A549 (cell line): ENCODE results near the gene GGT5. TPM values are rescaled to one million over a fixed set of nuclear protein-coding genes. Genes with fewer than 3 reads are reported as not detected.
"Not testable (repeated sequence)": the region's sequence is repeated elsewhere in the genome, so short reads cannot be mapped to it uniquely, and the experiment has no call there.

Source experiments
- ATAC-seq, 2 experiments: fragments of 200-7000 bp in 1 of 2; fragments of >200 bp in 1 of 2; cut with Nextera tagmentation in 1 of 2; cut with Tn5 transposase in 1 of 2; 3 replicates each; pipeline versions ENCODE4 v1.8.0 to v1.9.1; 2018 to 2020; ENCODE audit warnings: mild to moderate bottlenecking in 1 of 2, moderate library complexity in 1 of 2
- CTCF ChIA-PET: fragments of 300-600 bp; sonication (Branson Sonifier 250); formaldehyde crosslinking; extraction: SDS; loops from one replicate; lab custom pipeline; 2021; ENCODE audit warnings: antibody characterized with exemption, inconsistent platforms; lab: Yijun Ruan, JAX
- POLR2A ChIA-PET: fragments of 350-600 bp; formaldehyde crosslinking; extraction: SDS; loops from one replicate; lab custom pipeline; 2021; ENCODE audit warnings: antibody characterized with exemption, inconsistent platforms; lab: Yijun Ruan, JAX
- DNase-seq, 2 experiments: peaks; one replicate each; pipeline versions ENCODE4 v3.0.0 to v3.0.0-alpha.2; 2011 to 2016; ENCODE audit warnings: low read depth in 1 of 2, low spot score in 1 of 2
- FAIRE-seq: peaks from 2 replicates; lab custom pipeline; 2011; peaks lifted over from hg19 to GRCh38; lab: Jason Lieb, UNC
- H3K27ac ChIP-seq, 2 experiments: fragments of >200 bp; sonication (Bioruptor Twin); formaldehyde crosslinking; 3 replicates each; pipeline ENCODE4 v1.5.1; 2016 to 2017
- H3K4me1 ChIP-seq: fragments of >200 bp; sonication (Bioruptor Twin); formaldehyde crosslinking; 3 replicates; pipeline ENCODE4 v1.6.1; 2016
- H3K4me2 ChIP-seq: fragments of >200 bp; sonication (Bioruptor Twin); formaldehyde crosslinking; 3 replicates; pipeline ENCODE4 v1.6.1; 2016
- H3K4me3 ChIP-seq: fragments of >200 bp; sonication (Bioruptor Twin); formaldehyde crosslinking; 3 replicates; pipeline ENCODE4 v1.5.1; 2016
- H3K9me3 ChIP-seq: fragments of >200 bp; sonication (Bioruptor Twin); formaldehyde crosslinking; 3 replicates; pipeline ENCODE4 v1.6.1; 2016
- ATOH8 ChIP-seq: fragments of 250-450 bp; sonication (Bioruptor Pico); IDR thresholded peaks from 2 replicates; pipeline ENCODE4 v1.5.0; 2020; ENCODE audit warnings: low read depth, mild to moderate bottlenecking, moderate library complexity
- CEBPB ChIP-seq, 2 experiments: fragments of >200 bp in 1 of 2; sonication (Bioruptor Twin) in 1 of 2; formaldehyde crosslinking in 1 of 2; IDR thresholded peaks; 2 replicates each; pipeline ENCODE4 v1.6.1; 2012 to 2016
- EHF ChIP-seq: fragments of 250-450 bp; sonication (Bioruptor Pico); IDR thresholded peaks from 2 replicates; pipeline ENCODE4 v1.5.0; 2020; ENCODE audit warnings: mild to moderate bottlenecking
- EP300 ChIP-seq, 2 experiments: fragments of >200 bp; sonication (Bioruptor Twin); formaldehyde crosslinking; IDR thresholded peaks; 2 replicates in 1 of 2; 3 replicates in 1 of 2; pipeline ENCODE4 v1.6.1; 2016 to 2017
- FOSB ChIP-seq: fragments of 250-450 bp; sonication (Bioruptor Pico); IDR thresholded peaks from 2 replicates; pipeline ENCODE4 v1.5.0; 2020; ENCODE audit warnings: mild to moderate bottlenecking, moderate library complexity
- FOSL2 ChIP-seq, 2 experiments: fragments of 450-650 bp in 1 of 2; fragments of >200 bp in 1 of 2; sonication (Bioruptor Twin) in 1 of 2; formaldehyde crosslinking; IDR thresholded peaks; 2 replicates each; pipeline versions ENCODE4 v1.5.0 to v1.6.1; 2016 to 2020; ENCODE audit warnings: mild to moderate bottlenecking in 1 of 2, moderate library complexity in 1 of 2
- FOXS1 ChIP-seq: fragments of 250-450 bp; sonication (Bioruptor Pico); IDR thresholded peaks from 2 replicates; pipeline ENCODE4 v1.5.0; 2020; ENCODE audit warnings: mild to moderate bottlenecking, moderate library complexity
- GATA3 ChIP-seq: IDR thresholded peaks from 2 replicates; pipeline ENCODE4 v1.6.1; 2012; ENCODE audit warnings: borderline replicate concordance
- HEYL ChIP-seq: fragments of 250-450 bp; sonication (Bioruptor Pico); IDR thresholded peaks from 2 replicates; pipeline ENCODE4 v1.8.0; 2021; ENCODE audit warnings: mild to moderate bottlenecking, moderate library complexity
- HOXA7 ChIP-seq: fragments of 250-450 bp; sonication (Bioruptor Pico); IDR thresholded peaks from 2 replicates; pipeline ENCODE4 v1.5.0; 2020; ENCODE audit warnings: mild to moderate bottlenecking, moderate library complexity
- HOXB13 ChIP-seq: fragments of 250-450 bp; sonication (Bioruptor Pico); IDR thresholded peaks from 2 replicates; pipeline ENCODE4 v1.5.0; 2020; ENCODE audit warnings: low read depth, mild to moderate bottlenecking, moderate library complexity
- HOXB5 ChIP-seq: fragments of 250-450 bp; sonication (Bioruptor Pico); IDR thresholded peaks from 2 replicates; pipeline ENCODE4 v1.5.0; 2020; ENCODE audit warnings: mild to moderate bottlenecking, moderate library complexity
- JUN ChIP-seq, 2 experiments: fragments of >200 bp; sonication (Bioruptor Twin); formaldehyde crosslinking; IDR thresholded peaks; 2 replicates in 1 of 2; 3 replicates in 1 of 2; pipeline ENCODE4 v1.6.1; 2016 to 2017
- JUNB ChIP-seq: fragments of >200 bp; sonication (Bioruptor Twin); formaldehyde crosslinking; IDR thresholded peaks from 2 replicates; pipeline ENCODE4 v1.6.1; 2016
- MAFK ChIP-seq: fragments of 450-650 bp; IDR thresholded peaks from 2 replicates; pipeline ENCODE4 v1.6.1; 2014; ENCODE audit not compliant: partially characterized antibody
- MYC ChIP-seq: IDR thresholded peaks from 2 replicates; pipeline ENCODE4 v1.6.1; 2012; ENCODE audit warnings: mild to moderate bottlenecking, inconsistent platforms, low read length, improper control_type of control experiment, borderline replicate concordance
- NPAS2 ChIP-seq: fragments of 250-450 bp; sonication (Bioruptor Pico); IDR thresholded peaks from 2 replicates; pipeline ENCODE4 v1.8.0; 2022; ENCODE audit warnings: mild to moderate bottlenecking, moderate library complexity, borderline replicate concordance
- RAD21 ChIP-seq, 2 experiments: fragments of >200 bp in 1 of 2; sonication (Bioruptor Twin) in 1 of 2; formaldehyde crosslinking in 1 of 2; IDR thresholded peaks in 1 of 2; conservative IDR thresholded peaks in 1 of 2; 2 replicates in 1 of 2; 3 replicates in 1 of 2; pipeline ENCODE4 v1.6.1; 2012 to 2018; ENCODE audit warnings: inconsistent platforms in 1 of 2
- RARB ChIP-seq: fragments of 250-450 bp; sonication (Bioruptor Pico); IDR thresholded peaks from 2 replicates; pipeline ENCODE4 v1.8.0; 2021; ENCODE audit warnings: mild to moderate bottlenecking, moderate library complexity
- SMC3 ChIP-seq: fragments of >200 bp; sonication (Bioruptor Twin); formaldehyde crosslinking; IDR thresholded peaks from 3 replicates; pipeline ENCODE4 v1.6.1; 2018; ENCODE audit warnings: inconsistent platforms
- TFCP2L1 ChIP-seq: fragments of 250-450 bp; sonication (Bioruptor Pico); IDR thresholded peaks from 2 replicates; pipeline ENCODE4 v1.5.0; 2021; ENCODE audit warnings: mild to moderate bottlenecking
- TP53 ChIP-seq: fragments of 250-450 bp; sonication (Bioruptor Pico); IDR thresholded peaks from 2 replicates; pipeline ENCODE4 v1.5.0; 2021; ENCODE audit warnings: mild to moderate bottlenecking, moderate library complexity
- ZNF302 ChIP-seq: fragments of 250-450 bp; sonication (Bioruptor Pico); IDR thresholded peaks from 2 replicates; pipeline ENCODE4 v1.9.0; 2021; ENCODE audit warnings: inconsistent platforms, mild to moderate bottlenecking, moderate library complexity
- ZSCAN20 ChIP-seq: fragments of 250-450 bp; sonication (Bioruptor Pico); IDR thresholded peaks from 2 replicates; pipeline ENCODE4 v1.8.0; 2022; ENCODE audit warnings: mild to moderate bottlenecking, moderate library complexity
- WGBS: methylation state at CpG from one replicate; pipeline ENCODE4 v1.1.6; 2017; ENCODE audit errors: missing lambda C conversion rate; 5-methylcytosine and 5-hydroxymethylcytosine counted together
- polyA plus RNA-seq, 4 experiments: library from polyadenylated mRNA; depleted of rRNA in 3 of 4; stranded (reverse); fragments of >200 nt; fragmentation: RNase III in 1 of 4; extraction: RNeasy Plus Mini Kit Qiagen cat#74134 plus additional on column Dnase treatment in 1 of 4; gene quantifications; 2 replicates in 3 of 4; 3 replicates in 1 of 4; pipeline ENCODE4 v1.2.3, GENCODE V29; 2011 to 2017
- TF ChIP-seq, protein P1 (sequence below): IDR thresholded peaks from 2 replicates; pipeline ENCODE4 v1.6.1; 2012
- TF ChIP-seq, protein P2 (sequence below): fragments of 250-450 bp; sonication (Bioruptor Pico); IDR thresholded peaks from 2 replicates; pipeline ENCODE4 v1.5.0; 2021; ENCODE audit warnings: mild to moderate bottlenecking, moderate library complexity, borderline replicate concordance

Gene GGT5
- polyA plus RNA-seq, 2 of the 4 experiments (the other 2 are of a cell fraction) = 2.5 to 3.1 TPM

DNA sequence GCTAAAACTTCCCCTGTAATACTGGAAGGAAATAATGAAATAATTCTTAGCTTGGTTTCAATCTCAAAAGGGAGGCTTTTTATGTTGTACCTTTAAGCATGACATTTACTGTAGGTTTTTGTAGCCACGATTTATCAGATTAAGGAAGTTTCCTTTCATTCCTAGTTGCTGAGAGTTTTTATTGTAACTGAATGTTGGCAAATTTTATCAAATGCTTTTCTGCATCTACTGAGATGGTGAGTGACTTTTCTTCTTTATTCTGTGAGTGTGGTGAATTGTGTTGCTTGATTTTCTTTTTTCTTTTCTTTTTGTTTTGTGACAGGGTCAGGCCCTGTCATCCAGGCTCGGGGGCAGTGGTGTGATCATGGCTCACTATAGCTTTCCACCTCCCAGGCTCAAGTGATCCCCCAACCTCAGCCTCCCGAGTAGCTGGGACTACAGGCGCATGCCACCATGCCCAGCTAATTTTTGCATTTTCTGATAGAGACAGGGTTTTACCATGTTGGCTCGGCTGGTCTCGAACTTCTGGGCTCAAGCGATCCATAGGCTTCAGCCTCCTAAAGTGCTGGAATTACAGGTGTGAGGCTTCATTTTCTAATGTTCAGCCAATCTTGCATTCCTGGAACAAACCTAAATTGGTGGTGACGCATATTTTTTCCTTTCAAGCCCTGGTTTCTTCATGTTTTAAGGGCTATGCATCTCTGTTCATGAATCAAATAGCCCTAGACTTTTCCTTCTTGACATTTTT is 37.4 kb downstream of the GGT5 start:
- Histone ChIP-seq H3K27ac (peak overlapping the region; percentile 91 to 100), H3K9me3 (peaks cover 3% of the 10 kb centered on the region; the same call in 1 of the 3 replicates), H3K4me1 (peaks cover 64% of the 10 kb centered on the region), H3K4me2 (peak overlapping the region; percentile 73), H3K4me3 (no peak overlapping the region)
- ChIA-PET CTCF (interaction anchor here (1.2 to 3.1 kb wide), 3 partner anchors 18 to 40 kb away, joined by 3 to 21 read pairs (median 9); no protein-coding TSS in a partner anchor), POLR2A (interaction anchor here (0.9 to 1.0 kb wide), 2 partner anchors 40 to 196 kb away, joined by 3 read pairs; partner anchors contain the start of gene CABIN1)
- DNase-seq = no peak
- FAIRE-seq = no peak
- ATAC-seq = peak; percentile 36 to 57
- TF ChIP-seq MAFK = peak; percentile 12
- TF ChIP-seq MYC = no peak
- TF ChIP-seq NPAS2 (CRISPR knock-in tag) = no peak; the same call in 1 of the 2 replicates
- TF ChIP-seq FOSB (CRISPR knock-in tag) = peak; percentile 8; the same call in 1 of the 2 replicates
- TF ChIP-seq HOXB5 (CRISPR knock-in tag) = peak; percentile 87
- no peak for TF ChIP-seq ZSCAN20
- no peak; the same call in 2 of the 3 replicates for TF ChIP-seq SMC3
- WGBS = 8% methylated on average over 8 of the region's 8 CpGs

- TF ChIP-seq JUN (IDR thresholded peaks at IDR 0.05) = peak in 1 of 2 experiments; percentile 71; a peak in 3 of 5 replicates
- peak; percentile 81; the same call in 1 of the 2 replicates for TF ChIP-seq TFCP2L1 (CRISPR knock-in tag)
- TF ChIP-seq ZSCAN20 = peak; percentile 98
- peak; percentile 91 for TF ChIP-seq GATA3
- TF ChIP-seq, protein P1, sequence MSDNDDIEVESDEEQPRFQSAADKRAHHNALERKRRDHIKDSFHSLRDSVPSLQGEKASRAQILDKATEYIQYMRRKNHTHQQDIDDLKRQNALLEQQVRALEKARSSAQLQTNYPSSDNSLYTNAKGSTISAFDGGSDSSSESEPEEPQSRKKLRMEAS = 0 out of 2 replicates have a peak, but pooled peaks have one; percentile 24
- peak; percentile 95 for TF ChIP-seq FOXS1 (CRISPR knock-in tag)
- TF ChIP-seq CEBPB (IDR thresholded peaks at IDR 0.05) = peak in 1 of 2 experiments; percentile 64; a peak in 1 of 4 replicates
- peak; percentile 96 for TF ChIP-seq EHF (CRISPR knock-in tag)
- TF ChIP-seq FOSL2 (IDR thresholded peaks at IDR 0.05) = 0 out of 2 replicates have a peak, but pooled peaks have one; percentile 18
- peak; percentile 40 for TF ChIP-seq FOSL2 (CRISPR knock-in tag; IDR thresholded peaks at IDR 0.05)
- peak; percentile 62 for TF ChIP-seq NPAS2 (CRISPR knock-in tag)
- TF ChIP-seq RARB (CRISPR knock-in tag) = peak; percentile 94
- peak; percentile 98 for TF ChIP-seq HEYL (CRISPR knock-in tag)
- TF ChIP-seq HOXB13 (CRISPR knock-in tag) = peak; percentile 99
- TF ChIP-seq RAD21 (conservative IDR thresholded peaks at IDR 0.05 in 1 of 2, IDR thresholded peaks at IDR 0.05 in 1 of 2) = 0 out of 5 replicates have a peak, but pooled peaks of 1 of the 2 experiments have one; percentile 3
- TF ChIP-seq FOSB (CRISPR knock-in tag) = peak; percentile 84
- TF ChIP-seq HOXB5 (CRISPR knock-in tag) = peak; percentile 98
- TF ChIP-seq, protein P2, sequence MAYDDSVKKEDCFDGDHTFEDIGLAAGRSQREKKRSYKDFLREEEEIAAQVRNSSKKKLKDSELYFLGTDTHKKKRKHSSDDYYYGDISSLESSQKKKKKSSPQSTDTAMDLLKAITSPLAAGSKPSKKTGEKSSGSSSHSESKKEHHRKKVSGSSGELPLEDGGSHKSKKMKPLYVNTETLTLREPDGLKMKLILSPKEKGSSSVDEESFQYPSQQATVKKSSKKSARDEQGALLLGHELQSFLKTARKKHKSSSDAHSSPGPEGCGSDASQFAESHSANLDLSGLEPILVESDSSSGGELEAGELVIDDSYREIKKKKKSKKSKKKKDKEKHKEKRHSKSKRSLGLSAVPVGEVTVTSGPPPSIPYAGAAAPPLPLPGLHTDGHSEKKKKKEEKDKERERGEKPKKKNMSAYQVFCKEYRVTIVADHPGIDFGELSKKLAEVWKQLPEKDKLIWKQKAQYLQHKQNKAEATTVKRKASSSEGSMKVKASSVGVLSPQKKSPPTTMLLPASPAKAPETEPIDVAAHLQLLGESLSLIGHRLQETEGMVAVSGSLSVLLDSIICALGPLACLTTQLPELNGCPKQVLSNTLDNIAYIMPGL (CRISPR knock-in tag) = peak; percentile 61; the same call in 1 of the 2 replicates
- peak; percentile 99 for TF ChIP-seq ATOH8 (CRISPR knock-in tag)
- TF ChIP-seq ZNF302 (CRISPR knock-in tag) = peak; percentile 96; the same call in 1 of the 2 replicates
- TF ChIP-seq HOXA7 (CRISPR knock-in tag) = peak; percentile 95
- peak in 1 of 2 experiments; percentile 90; a peak in 3 of 5 replicates for TF ChIP-seq EP300 (IDR thresholded peaks at IDR 0.05)
- peak; percentile 53 for TF ChIP-seq JUNB
- peak; percentile 84; the same call in 1 of the 2 replicates for TF ChIP-seq TP53 (CRISPR knock-in tag)
- not testable (repeated sequence) for FAIRE-seq, H3K9me3 ChIP-seq, H3K4me3 ChIP-seq
- WGBS = 35% methylated on average over 15 of the region's 15 CpGs
- peak overlapping the region; percentile 73 for H3K4me2 ChIP-seq
- ChIA-PET CTCF (interaction anchor here (3.0 to 3.1 kb wide), 2 partner anchors 17 to 41 kb away, joined by 9 to 21 read pairs; no protein-coding TSS in a partner anchor), POLR2A (interaction anchor here (0.9 kb wide), 1 partner anchor 41 kb away, joined by 3 read pairs; no protein-coding TSS in a partner anchor)
- peaks cover 72% of the 10 kb centered on the region for H3K4me1 ChIP-seq
- peak overlapping the region; percentile 91 to 100 for H3K27ac ChIP-seq
- peak in 1 of 2 experiments; percentile 45; a peak in 3 of 6 replicates for ATAC-seq
- DNase-seq = peak in 1 of 2 experiments; percentile 69
Measured at GRCh38 chr22:24206460-24207263, 38.2 kb downstream of the GGT5 start.
